SK-N-SH treated with all-trans-retinoic acid at 6 μM for 48 hours (cell line): ENCODE measurements around the gene NKX1-1.

Experiments used
- ARNTL ChIP-seq: fragments of 450-650 bp; formaldehyde crosslinking; IDR thresholded peaks from 2 replicates; pipeline ENCODE4 v1.5.0; 2020; ENCODE audit warnings: low read depth, mild to moderate bottlenecking, moderate library complexity, borderline replicate concordance
- CREB5 ChIP-seq: fragments of 250-450 bp; sonication (Bioruptor Pico); IDR thresholded peaks from 2 replicates; pipeline ENCODE4 v1.5.1; 2020; ENCODE audit warnings: low read depth, mild to moderate bottlenecking, moderate library complexity
- CSDC2 ChIP-seq: fragments of 250-450 bp; sonication (Bioruptor Pico); IDR thresholded peaks from 2 replicates; pipeline ENCODE4 v1.5.0; 2020; ENCODE audit warnings: mild to moderate bottlenecking, moderate library complexity
- CSRNP3 ChIP-seq: fragments of 250-450 bp; sonication (Bioruptor Pico); IDR thresholded peaks from 2 replicates; pipeline ENCODE4 v1.5.1; 2021; ENCODE audit warnings: mild to moderate bottlenecking, moderate library complexity
- ESRRG ChIP-seq: fragments of 250-450 bp; sonication (Bioruptor Pico); IDR thresholded peaks from 2 replicates; pipeline ENCODE4 v1.6.1; 2021; ENCODE audit warnings: mild to moderate bottlenecking
- RARB ChIP-seq: fragments of 250-450 bp; sonication (Bioruptor Pico); IDR thresholded peaks from 2 replicates; pipeline ENCODE4 v1.8.0; 2021; ENCODE audit warnings: mild to moderate bottlenecking, moderate library complexity
- SNAI2 ChIP-seq: fragments of 250-450 bp; sonication (Bioruptor Pico); IDR thresholded peaks from 2 replicates; pipeline ENCODE4 v1.5.0; 2020; ENCODE audit warnings: mild to moderate bottlenecking, moderate library complexity
- TCF4 ChIP-seq: fragments of 250-450 bp; sonication (Bioruptor Pico); IDR thresholded peaks from 2 replicates; pipeline ENCODE4 v1.8.0; 2021; ENCODE audit warnings: mild to moderate bottlenecking, moderate library complexity, borderline replicate concordance

DNA sequence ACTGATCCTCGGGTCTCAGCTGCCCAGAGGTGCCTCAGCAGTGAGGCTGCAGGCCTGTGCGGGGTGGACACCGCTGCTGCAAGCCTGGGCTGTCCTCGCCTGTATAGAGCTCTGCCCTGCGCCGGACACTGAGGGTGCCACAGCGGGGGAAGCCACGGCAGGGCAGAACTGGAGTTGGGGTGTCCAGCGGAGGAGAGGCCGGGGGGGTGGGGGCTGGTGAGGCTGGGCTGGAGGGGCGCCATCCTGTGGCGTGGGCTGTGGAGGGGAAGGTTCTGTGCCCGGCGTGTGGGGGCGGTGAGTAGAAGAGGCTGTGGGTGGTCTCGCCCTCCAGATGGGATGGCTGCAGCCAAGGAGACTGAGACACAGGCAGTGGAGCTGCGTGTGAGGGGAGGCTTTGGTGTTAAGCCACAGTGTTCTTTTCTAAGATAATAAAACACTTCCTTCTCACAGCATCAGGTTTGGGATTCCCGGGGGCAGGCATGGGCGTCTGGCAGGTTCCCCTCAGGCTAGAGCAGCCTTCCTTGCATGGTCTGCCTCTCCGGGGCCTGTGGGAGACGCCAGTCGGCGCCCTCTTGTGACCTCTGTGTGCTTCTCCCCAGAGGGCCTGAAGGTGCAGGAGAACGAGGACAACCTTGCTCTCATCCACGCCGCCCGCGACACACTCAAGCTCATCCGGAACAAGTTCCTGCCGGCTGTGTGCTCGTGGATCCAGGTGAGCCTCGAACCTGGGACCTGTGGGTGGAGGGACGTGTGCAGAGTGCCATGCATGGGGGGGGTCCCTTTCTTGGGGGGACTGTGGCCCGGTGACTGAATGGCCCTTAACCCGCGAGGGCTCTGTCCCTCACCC lies 51.9 kb downstream of the NKX1-1 start:
- TF ChIP-seq TCF4 (CRISPR knock-in tag) (no peak), SNAI2 (CRISPR knock-in tag) (no peak), CSRNP3 (CRISPR knock-in tag) (no peak), ARNTL (CRISPR knock-in tag) (no peak), CSDC2 (CRISPR knock-in tag) (no peak), CREB5 (CRISPR knock-in tag) (no peak), ESRRG (CRISPR knock-in tag) (no peak), RARB (CRISPR knock-in tag) (no peak)
